HFFc6 (cell line): ENCODE measurements around the gene FAXDC2. TPM values are rescaled to one million over a fixed set of nuclear protein-coding genes. Genes with fewer than 3 reads are reported as not detected.
"Not testable (repeated sequence)": the region's sequence is repeated elsewhere in the genome, so short reads cannot be mapped to it uniquely, and the experiment has no call there.

Experiments
- DNase-seq: peaks from one replicate; pipeline ENCODE4 v3.0.0-alpha.2; 2018
- H3K27ac Mint-ChIP-seq: 2 replicates; pipeline ENCODE4 v1.8.0; 2020; ENCODE audit warnings: mild to moderate bottlenecking, mixed read lengths
- H3K27me3 Mint-ChIP-seq: 2 replicates; pipeline ENCODE4 v1.8.0; 2021; ENCODE audit warnings: mild to moderate bottlenecking, moderate library complexity, mixed read lengths; ENCODE audit not compliant: insufficient read depth
- H3K36me3 Mint-ChIP-seq: 2 replicates; pipeline ENCODE4 v1.8.0; 2021; ENCODE audit warnings: low read depth, mixed read lengths
- H3K4me1 Mint-ChIP-seq: 2 replicates; pipeline ENCODE4 v1.8.0; 2020; ENCODE audit warnings: low read depth, mixed read lengths
- H3K4me3 Mint-ChIP-seq: 2 replicates; pipeline ENCODE4 v1.8.0; 2020; ENCODE audit warnings: mild to moderate bottlenecking, moderate library complexity, mixed read lengths
- H3K9me3 Mint-ChIP-seq: 2 replicates; pipeline ENCODE4 v1.8.0; 2020; ENCODE audit warnings: mild to moderate bottlenecking, mixed read lengths
- CTCF ChIP-seq: fragments of 200-600 bp; sonication (generic); IDR thresholded peaks from 2 replicates; pipeline ENCODE4 v1.5.0; 2021; ENCODE audit warnings: antibody characterized with exemption, mild to moderate bottlenecking
- total RNA-seq, 6 experiments: library from RNA; stranded (reverse); fragmentation: NEBNext Ultra II Directional; extraction: Animal tissue kit (Norgen Biotek cat#: 25700); gene quantifications; 2 replicates in 1 of 6; 3 replicates in 5 of 6; pipeline ENCODE4 v1.2.3, GENCODE V29; 2021

Gene FAXDC2
- total RNA-seq, 6 experiments from 2014 or later = 3.1 to 4.7 (median 3.6) TPM

GRCh38 chr5:154834053-154834452 lies 16.4 kb downstream of the FAXDC2 start:
- Mint-ChIP-seq H3K4me3 (no peak overlapping the region), H3K4me1 (peaks cover 27% of the 10 kb centered on the region), H3K27me3 (no peaks in the 10 kb centered on the region; the same call in 1 of the 2 replicates), H3K27ac (no peak overlapping the region), H3K36me3 (no peaks in the 10 kb centered on the region), H3K9me3 (no peaks in the 10 kb centered on the region)
- no peak for TF ChIP-seq CTCF
- DNase-seq = no peak

DNA sequence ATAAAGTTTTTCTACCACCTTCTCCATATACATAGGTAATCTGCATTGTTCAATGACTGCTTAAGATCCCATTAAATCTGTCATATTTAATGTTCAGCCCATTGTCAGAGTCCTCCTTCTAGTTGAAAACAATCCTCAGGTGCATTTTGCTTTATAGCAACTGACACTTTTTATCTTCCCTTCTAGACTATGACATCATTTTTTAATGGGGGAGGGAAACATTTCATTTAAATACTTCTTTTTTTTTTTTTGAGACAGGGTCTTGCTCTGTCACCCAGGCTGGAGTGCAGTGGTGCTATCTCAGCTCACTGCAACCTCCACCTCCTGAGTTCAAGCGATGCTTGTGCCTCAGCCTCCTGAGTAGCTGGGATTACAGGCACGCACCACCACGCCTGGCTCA lies 17.6 kb downstream of the FAXDC2 start:
- H3K9me3 Mint-ChIP-seq, H3K27me3 Mint-ChIP-seq, H3K4me3 Mint-ChIP-seq, H3K27ac Mint-ChIP-seq, DNase-seq, H3K36me3 Mint-ChIP-seq: not testable (repeated sequence)
- peaks cover 27% of the 10 kb centered on the region for H3K4me1 Mint-ChIP-seq

DNA sequence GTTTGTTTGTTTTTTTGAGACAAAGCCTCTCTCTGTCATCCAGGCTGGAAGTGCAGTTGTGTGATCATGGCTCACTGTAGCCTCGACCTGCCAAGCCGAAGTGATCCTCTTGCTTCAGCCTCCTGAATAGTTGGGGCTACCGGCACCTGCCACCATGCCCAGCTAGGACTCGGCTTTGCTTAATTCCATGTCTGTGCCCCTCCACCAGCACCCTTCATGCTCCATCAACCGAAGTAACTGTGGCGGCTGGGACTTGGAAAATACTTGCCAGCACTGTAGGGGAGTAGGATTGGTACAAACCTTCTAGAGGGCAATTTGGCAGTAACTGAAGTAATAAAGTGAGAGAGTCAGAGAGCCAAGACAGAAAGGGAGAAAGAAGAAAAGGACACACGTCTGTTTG lies 19.0 kb downstream of the FAXDC2 start:
- H3K4me1 Mint-ChIP-seq = peaks cover 27% of the 10 kb centered on the region
- H3K27ac Mint-ChIP-seq = no peak overlapping the region
- no peak for DNase-seq
- no peaks in the 10 kb centered on the region for H3K9me3 Mint-ChIP-seq
- no peak for TF ChIP-seq CTCF
- H3K27me3 Mint-ChIP-seq = no peaks in the 10 kb centered on the region; the same call in 1 of the 2 replicates
- H3K4me3 Mint-ChIP-seq = no peak overlapping the region
- no peaks in the 10 kb centered on the region for H3K36me3 Mint-ChIP-seq

GRCh38 chr5:154830596-154830995 lies 19.8 kb downstream of the FAXDC2 start:
- Mint-ChIP-seq H3K27me3 (no peaks in the 10 kb centered on the region; the same call in 1 of the 2 replicates), H3K9me3 (no peaks in the 10 kb centered on the region), H3K4me1 (peaks cover 27% of the 10 kb centered on the region), H3K36me3 (no peaks in the 10 kb centered on the region), H3K4me3 (no peak overlapping the region), H3K27ac (no peak overlapping the region)
- no peak for DNase-seq
- TF ChIP-seq CTCF = no peak

DNA sequence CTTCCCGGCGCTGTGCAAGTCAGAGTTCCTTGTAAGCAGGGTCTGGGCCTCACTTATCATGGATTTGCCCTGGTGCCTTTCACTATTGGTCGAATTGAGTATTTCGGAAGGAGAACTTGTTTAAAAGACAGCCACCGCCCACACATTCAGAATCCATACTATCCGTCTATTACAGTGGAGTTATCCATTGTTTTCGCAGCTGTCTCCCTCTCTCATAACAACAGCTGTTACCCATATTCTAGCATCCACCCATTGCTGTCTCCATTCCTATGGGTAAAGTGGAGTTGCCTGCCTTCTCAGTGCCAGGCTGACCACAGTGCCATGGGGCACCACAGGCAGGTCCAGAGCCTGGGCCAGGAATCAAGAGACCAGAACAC lies 20.2 kb downstream of the FAXDC2 start:
- no peaks in the 10 kb centered on the region; the same call in 1 of the 2 replicates for H3K27me3 Mint-ChIP-seq
- H3K4me3 Mint-ChIP-seq = no peak overlapping the region
- no peaks in the 10 kb centered on the region for H3K36me3 Mint-ChIP-seq
- peaks cover 24% of the 10 kb centered on the region for H3K4me1 Mint-ChIP-seq
- H3K9me3 Mint-ChIP-seq = no peaks in the 10 kb centered on the region
- no peak for TF ChIP-seq CTCF
- no peak for DNase-seq
- no peak overlapping the region for H3K27ac Mint-ChIP-seq

GRCh38 chr5:154829589-154830218 lies 20.7 kb downstream of the FAXDC2 start:
- DNase-seq = no peak
- Mint-ChIP-seq H3K9me3 (no peaks in the 10 kb centered on the region), H3K4me1 (peaks cover 19% of the 10 kb centered on the region), H3K27ac (no peak overlapping the region; the same call in 1 of the 2 replicates), H3K27me3 (no peaks in the 10 kb centered on the region; the same call in 1 of the 2 replicates), H3K4me3 (no peak overlapping the region), H3K36me3 (no peaks in the 10 kb centered on the region)
- no peak for TF ChIP-seq CTCF
